HG03025 (cell line): ENCODE results near the gene CLCN7.
A peak's percentile ranks its signal among the peaks of the same experiment; 100 is the strongest.

ENCODE experiments used
- ATAC-seq: cut with Tn5 transposase; IDR thresholded peaks from one replicate; pipeline ENCODE4 v1.9.1; 2021; ENCODE audit warnings: mild to moderate bottlenecking, moderate library complexity; ENCODE audit not compliant: unreplicated experiment, low FRiP score

Gene CLCN7

DNA sequence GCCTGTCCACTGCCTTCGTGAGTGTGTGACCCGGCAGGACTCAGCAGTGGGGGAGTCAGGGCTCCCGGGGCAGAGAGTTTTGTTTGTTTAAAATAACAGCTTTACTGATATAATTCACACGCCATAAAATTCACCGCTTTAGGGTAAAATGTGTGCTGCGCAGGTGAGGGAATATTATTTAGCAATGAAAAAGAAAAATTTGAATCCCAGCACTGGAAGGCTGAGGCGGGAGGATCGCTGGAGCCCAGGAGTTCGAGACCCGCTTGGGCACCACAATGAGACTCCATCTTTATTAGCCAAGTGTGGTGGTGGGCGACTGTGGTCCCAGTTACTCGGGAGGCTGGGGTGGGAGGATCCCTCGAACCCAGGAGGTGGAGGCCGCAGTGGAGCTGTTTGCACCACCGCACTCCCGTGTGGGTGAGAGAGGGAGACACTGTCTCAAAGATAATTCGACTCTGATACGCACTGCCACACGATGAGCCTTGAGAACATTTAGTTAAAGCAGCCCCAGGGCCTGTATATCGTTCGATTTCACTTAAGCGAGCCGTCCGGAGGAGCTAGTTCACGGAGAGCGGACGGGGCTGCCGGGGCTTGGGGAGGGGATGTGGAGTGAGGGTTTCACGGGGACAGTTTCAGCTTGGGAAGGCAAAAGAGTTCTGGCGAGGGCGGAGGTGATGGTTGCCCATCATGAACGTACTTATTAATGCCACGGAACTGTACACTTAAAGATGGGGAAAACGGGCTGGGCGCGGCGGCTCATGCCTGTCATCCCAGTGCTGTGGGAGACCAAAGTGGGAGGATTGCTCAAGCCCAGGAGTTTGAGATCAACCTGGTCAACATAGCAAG is 28.5 kb upstream of the CLCN7 start:
- no peak for ATAC-seq

DNA sequence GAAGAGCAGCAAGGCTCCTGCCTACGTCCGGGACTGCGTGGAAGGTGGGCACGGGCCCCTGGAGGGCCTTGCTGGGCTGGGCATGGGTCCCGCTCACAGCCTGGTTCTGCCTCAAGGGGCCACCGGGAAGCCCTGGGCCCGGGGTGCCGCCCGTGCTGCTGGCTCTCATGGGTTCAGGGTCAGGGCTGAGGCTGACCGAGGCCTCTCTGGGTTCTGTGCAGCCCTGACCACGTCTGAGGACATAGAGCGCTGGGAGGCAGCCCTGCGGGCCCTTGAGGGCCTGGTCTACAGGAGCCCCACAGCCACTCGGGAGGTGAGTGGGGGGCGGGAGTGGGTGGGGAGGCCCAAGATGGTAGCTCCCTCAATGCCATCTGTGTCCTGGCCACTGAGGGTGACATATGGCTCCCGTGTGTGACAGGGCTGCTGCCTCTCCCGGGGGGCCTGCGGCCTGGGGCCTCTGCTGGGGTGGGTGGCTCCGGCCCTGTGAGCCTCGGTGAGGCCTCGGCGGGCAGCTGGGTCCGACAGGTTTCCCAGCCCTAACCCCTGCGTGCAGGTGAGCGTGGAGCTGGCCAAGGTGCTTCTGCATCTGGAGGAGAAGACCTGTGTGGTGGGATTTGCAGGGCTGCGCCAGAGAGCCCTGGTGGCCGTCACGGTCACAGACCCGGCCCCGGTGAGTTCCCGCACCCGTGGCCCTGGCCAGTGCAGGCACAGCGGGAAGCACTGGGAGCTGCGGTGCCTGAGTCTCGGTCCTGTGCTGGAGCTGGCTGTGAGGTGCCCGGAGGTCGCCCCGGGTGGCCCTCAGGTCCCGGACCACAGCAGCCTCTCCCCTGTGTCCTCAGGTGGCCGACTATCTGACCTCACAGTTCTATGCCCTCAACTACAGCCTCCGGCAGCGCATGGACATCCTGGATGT is 27.5 kb upstream of the CLCN7 start:
- no peak for ATAC-seq

DNA sequence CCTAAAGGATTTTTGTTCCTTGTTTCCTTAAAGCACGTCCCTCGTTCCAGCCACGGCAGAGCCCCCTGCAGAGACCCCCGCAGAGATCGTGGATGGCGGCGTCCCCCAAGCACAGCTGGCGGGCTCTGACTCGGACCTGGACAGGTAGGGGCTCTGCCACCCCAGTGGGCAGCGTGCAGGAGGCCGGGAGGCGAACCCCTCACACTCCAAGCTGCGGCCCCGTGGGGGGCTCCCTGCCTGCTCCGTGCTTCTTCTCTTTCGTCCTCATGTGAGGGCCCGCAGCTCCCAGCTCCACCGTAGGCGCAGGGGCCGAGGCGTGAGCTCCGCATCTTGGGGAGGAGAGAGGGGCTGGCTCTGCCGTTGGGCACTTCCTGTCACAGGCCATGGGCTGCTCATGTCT is 26.8 kb upstream of the CLCN7 start:
- no peak for ATAC-seq

DNA sequence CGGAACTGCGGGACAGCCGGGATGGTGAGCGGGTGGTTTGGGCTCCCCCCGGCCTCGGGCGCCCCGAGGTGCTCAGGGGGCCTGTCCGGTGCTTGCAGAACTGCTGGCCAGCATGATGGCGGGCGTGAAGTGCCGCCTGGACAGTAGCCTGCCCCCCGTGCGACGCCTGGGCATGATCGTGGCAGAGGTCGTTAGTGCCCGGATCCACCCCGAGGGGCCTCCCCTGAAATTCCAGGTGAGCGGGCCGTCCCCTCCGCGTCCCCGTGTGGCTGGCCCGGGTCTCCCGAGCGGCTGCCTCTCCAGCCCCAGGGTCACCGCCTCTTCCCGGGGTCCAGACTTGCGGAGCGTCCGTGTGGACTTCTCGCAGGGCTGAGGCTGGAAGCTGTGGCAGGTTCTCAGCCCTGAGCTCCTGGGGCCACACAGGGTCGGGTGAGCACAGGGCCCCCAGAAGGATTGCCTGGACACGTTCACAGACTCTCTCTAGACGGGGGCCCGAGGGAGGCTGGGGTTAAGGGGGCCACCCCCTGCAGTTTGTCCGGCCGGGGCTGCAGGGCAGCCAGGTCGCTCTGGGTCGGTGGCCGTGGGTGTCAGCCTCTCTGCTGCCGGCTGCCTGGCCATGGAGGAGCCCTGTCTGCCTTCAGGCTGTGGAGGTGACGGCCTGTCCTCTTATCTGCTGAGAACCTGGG is 25.8 kb upstream of the CLCN7 start:
- ATAC-seq, result no peak

DNA sequence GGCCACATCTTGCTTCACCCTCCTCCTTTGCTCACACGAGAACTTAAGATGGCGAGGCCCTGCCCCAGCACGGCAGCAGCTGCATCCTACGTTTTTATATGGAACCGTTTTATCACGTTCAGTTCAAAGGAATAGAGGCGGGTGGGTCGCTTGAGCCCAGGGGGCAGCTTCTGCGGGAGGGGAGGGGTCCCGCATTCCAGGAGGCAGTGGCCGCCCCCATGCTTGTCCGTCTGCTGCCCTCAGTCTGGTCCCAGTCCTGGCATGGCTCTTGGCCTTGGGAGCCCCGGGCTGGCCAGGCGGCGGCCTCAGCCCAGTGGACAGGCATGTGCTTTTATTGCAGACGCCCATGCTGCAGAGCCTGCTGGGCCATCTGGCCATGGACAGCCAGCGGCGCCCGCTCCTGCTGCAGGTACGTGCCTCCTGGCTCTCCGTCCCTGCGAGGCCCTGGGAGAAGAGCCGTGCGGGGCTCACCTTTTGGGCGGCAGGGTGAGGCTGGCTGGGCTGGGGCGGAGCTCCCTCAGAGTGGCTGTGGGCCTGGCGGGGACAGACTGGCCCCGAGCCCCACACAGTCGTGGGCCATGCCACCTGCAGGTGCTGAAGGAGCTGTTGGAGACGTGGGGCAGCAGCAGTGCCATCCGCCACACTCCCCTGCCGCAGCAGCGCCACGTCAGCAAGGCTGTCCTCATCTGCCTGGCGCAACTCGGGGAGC is 25.1 kb upstream of the CLCN7 start:
- no peak for ATAC-seq

DNA sequence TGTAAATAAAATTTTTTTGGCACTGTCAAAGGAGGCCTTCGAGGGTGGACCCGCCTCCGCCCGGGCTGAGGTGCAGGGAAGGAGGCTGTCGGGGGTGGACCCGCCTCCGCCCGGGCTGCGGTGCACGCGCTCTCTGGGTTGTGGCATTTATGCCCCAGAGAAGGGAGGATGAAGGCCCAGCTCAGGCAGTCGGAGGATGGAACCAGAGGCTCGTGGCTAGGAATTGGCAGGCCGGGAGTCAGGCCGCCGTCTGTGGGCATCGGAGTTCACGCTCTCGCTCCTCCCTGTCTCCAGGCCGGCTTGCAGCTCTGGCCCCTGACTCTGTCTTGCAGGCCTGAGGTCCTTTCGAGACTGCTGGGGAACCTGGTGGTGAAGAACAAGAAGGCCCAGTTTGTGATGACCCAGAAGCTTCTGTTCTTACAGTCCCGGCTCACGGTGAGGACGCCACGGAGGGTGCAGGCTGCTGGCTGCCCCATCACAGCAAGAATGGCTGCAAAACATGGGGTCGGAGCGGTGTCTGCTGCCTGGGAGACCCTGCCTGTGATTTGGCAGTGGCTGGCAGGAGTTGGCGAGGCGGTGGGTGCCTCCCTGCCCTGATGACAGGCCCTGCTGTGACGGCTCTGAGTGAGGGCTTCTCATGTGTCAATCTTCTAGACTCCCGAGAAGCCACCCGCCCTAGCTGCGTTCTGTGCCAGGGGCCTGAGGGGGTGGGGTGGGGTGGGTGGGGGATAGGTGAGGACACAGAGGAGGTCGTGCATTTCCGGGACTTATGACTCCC is 24.3 kb upstream of the CLCN7 start:
- ATAC-seq, result no peak

DNA sequence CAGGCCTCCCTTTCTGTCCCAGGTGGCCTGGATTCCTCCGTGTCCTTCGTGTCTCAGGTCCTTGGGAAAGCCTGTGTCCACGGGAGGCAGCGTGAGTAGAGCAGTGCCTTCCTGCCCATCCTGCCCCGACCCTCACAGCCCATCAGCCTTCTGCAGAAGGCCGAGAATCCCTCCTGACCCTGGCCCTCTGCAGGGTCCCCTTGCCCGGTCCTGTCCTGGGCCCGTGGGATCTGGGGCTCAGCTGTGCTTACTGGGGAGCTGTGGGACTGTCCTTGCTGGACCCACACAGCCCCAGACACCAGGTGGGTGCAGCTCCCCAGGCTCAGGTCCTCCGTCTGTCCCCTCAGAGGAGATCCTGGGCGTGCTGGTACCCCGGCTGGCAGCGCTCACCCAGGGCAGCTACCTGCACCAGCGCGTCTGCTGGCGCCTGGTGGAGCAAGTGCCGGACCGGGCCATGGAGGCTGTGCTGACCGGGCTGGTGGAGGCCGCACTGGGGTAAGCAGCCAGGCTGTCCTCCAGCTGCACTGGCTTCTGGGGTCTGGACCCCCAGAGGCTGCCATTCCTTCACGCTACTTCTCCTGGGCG is 22.3 kb upstream of the CLCN7 start:
- ATAC-seq, result no peak

DNA sequence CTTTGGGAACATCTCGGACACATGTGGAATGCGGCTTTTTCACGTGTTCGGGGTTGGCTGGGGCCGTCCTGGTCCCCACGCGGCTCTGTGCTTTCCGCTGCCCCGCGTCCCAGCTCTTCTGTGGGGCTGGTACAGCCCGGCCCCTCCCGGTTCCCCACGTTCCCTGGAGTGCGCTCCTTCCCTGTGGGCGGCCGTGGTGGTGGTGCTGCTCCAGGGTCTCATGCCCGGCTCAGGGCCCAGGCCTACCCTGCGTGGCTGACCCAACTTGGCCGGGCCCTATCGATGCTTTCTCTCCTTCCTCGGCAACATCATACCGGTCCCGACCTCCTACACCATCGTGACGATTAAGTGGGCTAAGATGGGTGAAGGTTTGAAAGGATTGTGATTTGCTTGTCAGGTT is 21.6 kb upstream of the CLCN7 start:
- ATAC-seq, result no peak

DNA sequence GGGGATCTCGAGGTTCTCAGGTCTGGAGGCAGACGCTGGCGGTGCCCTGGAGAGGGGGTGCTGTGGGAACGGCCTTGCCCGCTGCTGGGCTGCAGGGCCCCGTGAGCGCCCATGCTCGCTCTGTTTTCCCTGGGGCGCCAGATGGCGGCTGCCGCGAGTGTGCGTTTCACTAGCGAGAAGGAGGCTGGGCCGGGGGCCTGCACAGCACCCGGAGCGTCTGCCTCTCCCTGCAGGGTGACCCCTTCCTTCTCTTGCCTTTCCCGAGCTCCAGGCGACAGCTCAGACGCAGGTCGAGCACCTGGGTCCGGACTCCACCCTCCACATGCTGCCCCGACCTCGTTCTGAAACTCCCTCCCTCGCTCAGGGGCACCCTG is 21.0 kb upstream of the CLCN7 start:
- no peak for ATAC-seq

DNA sequence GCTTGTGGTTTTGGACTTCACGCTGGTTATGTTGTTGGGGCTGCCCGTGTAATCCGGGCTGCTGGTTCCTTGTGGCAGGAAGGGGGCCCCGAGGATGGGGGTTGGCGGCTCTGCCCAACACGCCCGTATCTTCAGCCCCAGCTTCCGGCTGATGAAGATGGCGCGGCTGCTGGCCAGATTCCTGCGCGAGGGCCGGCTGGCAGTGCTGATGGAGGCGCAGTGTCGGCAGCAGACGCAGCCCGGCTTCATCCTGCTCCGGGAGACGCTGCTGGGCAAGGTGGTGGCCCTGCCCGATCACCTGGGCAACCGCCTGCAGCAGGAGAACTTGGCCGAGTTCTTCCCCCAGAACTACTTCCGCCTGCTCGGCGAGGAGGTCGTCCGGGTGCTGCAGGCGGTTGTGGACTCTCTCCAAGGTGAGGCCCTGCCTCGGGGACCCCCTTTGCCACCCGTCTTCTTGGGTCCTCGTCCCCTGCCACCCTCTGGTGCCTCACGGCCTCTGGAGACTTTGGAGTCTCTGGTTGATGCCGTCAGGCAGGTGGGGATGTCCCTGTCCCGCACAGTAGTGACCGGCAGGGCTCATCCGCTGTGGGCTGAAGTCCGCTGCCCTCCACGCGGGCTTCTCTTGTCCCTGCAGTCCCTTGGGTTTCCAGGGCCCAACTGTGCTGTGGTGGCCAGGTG is 20.5 kb upstream of the CLCN7 start:
- ATAC-seq, result no peak

DNA sequence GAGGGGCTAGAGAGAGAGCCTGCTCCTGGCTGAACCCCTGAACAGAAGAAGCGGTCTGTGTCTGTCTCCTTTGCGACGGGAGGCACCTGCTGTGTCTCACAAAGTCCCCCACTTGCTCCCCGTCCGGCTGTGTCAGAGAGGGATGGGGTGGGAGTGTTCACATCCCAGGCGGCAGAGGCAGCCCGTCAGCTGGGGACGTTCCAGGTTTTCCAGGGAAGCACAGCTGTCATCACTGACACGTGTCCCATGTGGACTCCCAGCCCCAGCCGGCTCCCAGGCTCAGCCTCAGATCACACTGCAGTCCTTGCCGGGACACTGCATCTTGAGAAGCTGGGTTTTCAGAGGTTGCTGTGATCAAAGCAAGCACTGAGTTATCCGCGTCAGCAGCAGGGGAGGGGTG is 19.9 kb upstream of the CLCN7 start:
- ATAC-seq, result no peak

DNA sequence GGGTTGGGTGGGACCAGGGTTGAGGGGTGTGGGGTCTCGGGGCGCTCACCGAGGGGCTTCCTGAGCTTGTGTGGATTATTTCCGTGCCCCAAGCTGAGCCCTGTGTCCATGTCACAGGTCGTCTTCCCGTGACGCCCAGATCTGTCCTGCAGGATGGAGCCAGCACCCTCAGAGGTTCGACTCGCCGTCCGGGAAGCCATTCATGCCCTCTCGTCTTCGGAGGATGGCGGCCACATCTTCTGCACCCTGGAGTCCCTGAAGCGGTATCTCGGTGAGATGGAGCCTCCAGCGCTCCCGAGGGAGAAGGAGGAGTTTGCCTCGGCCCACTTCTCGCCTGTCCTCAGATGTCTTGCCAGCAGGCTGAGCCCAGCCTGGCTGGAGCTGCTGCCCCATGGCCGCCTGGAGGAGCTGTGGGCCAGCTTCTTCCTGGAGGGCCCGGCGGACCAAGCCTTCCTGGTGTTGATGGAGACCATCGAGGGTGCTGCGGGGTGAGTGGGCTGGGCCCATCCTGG is 19.4 kb upstream of the CLCN7 start:
- ATAC-seq, result no peak

DNA sequence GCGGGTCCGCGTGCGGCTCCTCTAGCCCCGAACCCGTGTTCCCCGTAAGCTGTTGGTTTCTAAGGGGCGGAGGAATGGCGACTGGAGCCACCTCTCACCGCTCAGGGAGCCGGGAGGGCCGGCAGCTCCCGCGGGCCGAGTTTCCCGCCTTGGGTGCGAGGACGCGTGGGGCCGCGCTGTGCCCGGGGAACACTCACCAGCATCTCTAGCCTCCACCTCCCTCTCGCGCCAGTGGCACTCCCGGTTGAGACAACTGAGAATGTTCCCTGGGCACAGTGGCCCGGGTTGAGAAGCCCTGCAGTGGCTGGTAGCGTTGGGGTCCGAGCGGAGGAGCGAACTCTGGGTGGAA is 18.9 kb upstream of the CLCN7 start:
- ATAC-seq, result no peak

DNA sequence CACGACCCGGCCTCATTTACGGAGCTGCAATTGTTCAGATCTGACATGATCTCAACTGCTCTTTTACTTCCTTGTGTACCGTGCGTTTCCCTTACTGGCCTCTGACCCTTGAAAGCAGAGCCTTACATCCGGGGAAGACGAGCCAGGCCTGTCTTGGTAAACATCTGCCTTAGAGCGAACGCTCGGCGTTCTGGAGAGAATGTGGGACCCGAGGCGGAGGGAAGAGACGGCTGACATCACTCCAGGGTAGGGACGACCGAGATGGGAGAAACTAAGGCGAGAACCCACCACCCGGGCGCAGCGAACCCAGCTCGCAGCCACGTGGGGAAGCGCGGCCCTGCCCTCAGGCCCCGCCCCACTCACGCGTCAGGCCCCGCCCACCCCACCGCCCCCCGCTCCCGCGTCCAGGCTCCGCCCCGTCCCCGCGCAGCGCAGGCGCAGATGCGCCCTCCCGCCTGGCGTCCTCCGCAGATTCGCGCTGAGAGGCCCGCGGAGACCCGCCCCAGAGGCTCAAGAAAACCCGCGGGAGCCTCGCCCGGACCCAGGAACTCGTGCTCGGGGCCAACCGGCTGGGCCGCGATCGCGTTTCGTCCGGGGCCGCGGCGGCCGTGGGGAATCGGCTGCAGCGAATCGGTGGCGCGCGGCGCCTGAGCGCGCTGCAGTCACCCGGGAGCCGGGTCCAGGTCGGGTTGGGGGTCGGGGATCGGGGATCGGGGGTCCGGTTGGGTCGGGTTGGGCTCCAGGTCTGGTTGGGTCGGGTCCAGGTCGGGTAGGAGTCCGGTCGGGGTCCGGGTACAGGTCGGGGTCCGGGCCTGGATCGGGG is 18.3 kb upstream of the CLCN7 start, which contains the start of gene TELO2:
TELO2 (plus strand) TSS at position 438 of the 823 bp plus-strand sequence. CDS start 922 bp downstream, outside the sequence.
- peak; percentile 54 for ATAC-seq

DNA sequence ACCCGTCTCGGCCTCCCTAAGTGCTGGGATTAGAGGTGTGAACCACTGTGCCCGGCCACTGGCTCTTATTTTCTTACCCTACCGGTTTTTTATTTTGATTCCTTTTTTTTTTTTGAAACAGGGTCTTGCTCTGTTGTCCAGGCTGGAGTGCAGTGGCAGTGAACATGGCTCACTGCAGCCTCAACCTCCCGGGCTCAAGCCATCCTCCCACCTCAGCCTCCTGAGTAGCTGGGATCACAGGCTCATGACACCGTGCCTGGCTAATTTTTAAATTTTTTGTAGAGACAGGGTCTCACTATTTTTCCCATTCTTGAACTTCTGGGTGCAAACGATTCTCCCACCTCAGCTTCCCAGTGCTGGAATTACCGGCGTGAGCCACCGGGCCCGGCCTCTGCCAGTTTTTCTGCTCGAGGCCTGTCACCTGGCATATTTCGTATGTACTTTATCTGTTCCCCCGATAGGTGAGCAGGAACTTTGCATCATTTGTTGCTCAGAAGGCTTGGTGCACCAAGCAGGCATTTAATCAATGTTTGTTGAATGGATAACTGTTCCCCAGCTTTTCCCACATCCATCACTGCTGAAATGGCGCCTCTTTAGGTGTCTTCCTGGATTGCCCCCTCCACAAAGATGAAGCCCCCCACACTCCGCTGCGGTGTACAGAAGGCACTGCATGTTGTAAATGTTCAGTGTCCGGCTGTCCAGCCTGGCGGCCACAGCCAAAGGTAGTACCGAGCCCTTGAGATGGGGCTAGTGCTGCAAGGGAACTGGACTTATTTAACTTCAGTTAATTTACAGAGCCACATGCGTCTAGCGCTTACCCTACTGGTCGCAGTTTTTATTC is 17.5 kb upstream of the CLCN7 start:
- no peak for ATAC-seq

DNA sequence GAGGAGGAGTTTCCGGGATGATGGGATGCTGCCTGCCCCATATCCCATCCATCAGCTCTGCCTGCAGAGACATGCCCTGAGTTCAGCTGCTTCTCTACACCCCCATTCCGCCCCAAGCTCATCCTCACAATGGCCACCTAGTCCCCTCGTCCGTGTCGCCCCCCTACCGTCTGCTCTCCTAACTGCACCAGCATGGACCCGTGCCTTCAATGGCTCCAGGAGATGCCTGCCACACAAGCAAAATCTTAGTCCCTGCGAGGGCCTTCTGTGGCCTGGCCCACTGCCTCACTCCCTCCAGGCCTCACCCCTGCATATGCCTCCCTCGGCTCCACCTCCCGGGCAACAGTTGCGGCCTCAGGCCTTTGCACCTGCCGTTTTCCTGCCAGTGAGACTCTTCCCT is 16.5 kb upstream of the CLCN7 start:
- no peak for ATAC-seq

DNA sequence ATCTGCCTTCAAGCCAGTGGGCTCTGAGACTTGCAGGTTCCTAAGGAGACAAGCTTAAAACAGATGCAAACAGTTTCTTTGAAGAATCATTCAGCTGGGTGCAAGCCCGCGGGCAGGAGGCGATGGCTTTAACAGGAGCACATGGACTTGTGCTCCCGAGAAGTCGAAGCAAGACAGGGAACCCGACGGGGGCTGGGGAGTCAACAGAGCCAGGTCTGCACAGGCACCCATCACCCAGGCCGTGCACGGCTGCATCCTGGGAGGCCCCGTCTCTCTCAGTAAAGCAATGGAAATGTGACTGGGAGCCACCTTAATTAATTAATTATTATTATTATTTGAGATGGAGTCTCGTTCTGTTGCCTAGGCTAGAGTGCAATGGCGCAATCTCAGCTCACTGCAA is 14.2 kb upstream of the CLCN7 start:
- no peak for ATAC-seq
